ENCODE measurements around the gene ANKS4B. TPM values are rescaled to one million over a fixed set of nuclear protein-coding genes. Genes with fewer than 3 reads are reported as not detected.

ANKS4B gene
- total and polyA plus RNA-seq, 7 experiments from 2014 or later, result not detected

DNA sequence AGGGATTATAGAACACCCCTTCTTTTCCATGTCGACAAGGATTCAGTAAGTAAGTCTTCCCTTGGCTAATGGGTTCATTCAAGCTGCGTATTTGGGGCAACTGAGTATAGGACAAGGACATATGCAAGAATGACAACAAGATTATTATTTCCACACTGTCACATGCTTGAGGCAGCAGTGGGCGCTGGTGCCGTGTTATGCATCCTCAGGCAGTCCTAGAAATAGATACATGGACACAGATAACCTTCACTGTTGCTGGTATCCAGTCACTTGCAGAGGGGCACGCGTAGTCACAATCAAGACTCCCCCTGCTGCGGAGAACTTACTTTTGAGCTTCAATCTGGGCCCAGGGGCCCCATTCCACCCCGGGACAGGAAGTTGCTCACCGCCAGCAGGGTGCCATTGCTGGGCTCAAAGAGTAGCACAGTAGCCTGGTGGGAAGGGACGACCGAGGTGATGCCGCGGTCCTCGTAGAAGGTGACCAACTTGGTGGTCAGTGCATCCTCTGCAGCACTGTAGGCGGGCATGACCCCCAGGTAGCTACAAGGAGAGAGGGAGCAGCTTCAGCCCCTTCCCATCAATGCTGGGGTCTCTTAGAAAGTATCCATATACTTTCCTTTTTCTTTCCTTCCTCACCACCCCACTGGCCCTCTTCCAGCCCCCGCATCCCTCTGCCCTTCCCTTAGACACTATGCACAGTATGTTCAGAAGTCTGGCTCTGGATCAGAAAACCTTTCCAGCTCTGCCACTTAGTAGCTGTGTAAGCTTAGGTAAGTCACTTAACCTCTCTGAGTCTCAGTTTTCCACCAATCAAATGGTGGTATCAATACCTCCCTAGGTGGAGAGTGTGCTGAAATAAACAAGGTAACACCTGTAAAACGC is 43.8 kb downstream of the ANKS4B start:
- peaks cover 0 to 10% of the 10 kb centered on the region in 2 donors for H3K27me3 ChIP-seq (ENCODE audit: control insufficient read depth in 2 of 2, insufficient read depth in 2 of 2, low read length in 2 of 2)
- no peak overlapping the region for H3K4me3 ChIP-seq (ENCODE audit: low read length)
- intact Hi-C loops (cut with micrococcal nuclease), result no loop called here
- H3K4me1 ChIP-seq (ENCODE audit: control insufficient read depth in 2 of 2, insufficient read depth in 2 of 2, low read length in 2 of 2), result no peaks in the 10 kb centered on the region
- DNase-seq (no peak), ATAC-seq (no peak)
- Mint-ChIP-seq H3K4me3 (peak overlapping the region in 4 of 10 donors; percentile 24 to 63 (median 46)), H3K27me3 (peaks cover 57 to 75% (median 65%) of the 10 kb centered on the region in 5 donors), H3K36me3 (no peaks in the 10 kb centered on the region), H3K4me1 (peaks cover 0 to 7% (median 5%) of the 10 kb centered on the region in 7 donors), H3K27ac (no peak overlapping the region), H3K9me3 (peaks cover 0 to 8% (median 4%) of the 10 kb centered on the region in 11 donors)
- POLR2A ChIA-PET, result no interaction called here
- no peak overlapping the region for H3K27ac ChIP-seq (ENCODE audit: low read depth, low read length)
- no peaks in the 10 kb centered on the region for H3K9me3 ChIP-seq (ENCODE audit: control insufficient read depth in 2 of 3, low read length in 3 of 3)
- H3K36me3 ChIP-seq (ENCODE audit: control insufficient read depth in 2 of 3, insufficient read depth in 3 of 3, low read length in 3 of 3), result no peaks in the 10 kb centered on the region
- CTCF ChIA-PET, result no interaction called here

- intact Hi-C loops (cut with micrococcal nuclease), result loop anchor here (1.0 to 2.0 kb wide), 3 partner anchors 89 to 429 kb away; partner anchors contain the start of gene LDAF1 (in 1 of the 2)
- ATAC-seq (peak; percentile 83), DNase-seq (peak in 7 of 9 donors; percentile 10 to 56 (median 17))
- H3K4me1 ChIP-seq (ENCODE audit: control insufficient read depth in 2 of 2, insufficient read depth in 2 of 2, low read length in 2 of 2), result no peaks in the 10 kb centered on the region
- H3K36me3 ChIP-seq (ENCODE audit: control insufficient read depth in 2 of 3, insufficient read depth in 3 of 3, low read length in 3 of 3), result no peaks in the 10 kb centered on the region
- H3K27me3 Mint-ChIP-seq, result peaks cover 60 to 78% (median 66%) of the 10 kb centered on the region in 5 donors
- H3K27ac Mint-ChIP-seq, result no peak within 1 kb of the TSS
- H3K9me3 Mint-ChIP-seq, result peaks cover 0 to 8% (median 4%) of the 10 kb centered on the region in 11 donors
- no peak within 1 kb of the TSS for H3K4me3 ChIP-seq (ENCODE audit: low read length)
- H3K27me3 ChIP-seq (ENCODE audit: control insufficient read depth in 2 of 2, insufficient read depth in 2 of 2, low read length in 2 of 2), result peaks cover 0 to 10% of the 10 kb centered on the region in 2 donors
- no peaks in the 10 kb centered on the region for H3K9me3 ChIP-seq (ENCODE audit: control insufficient read depth in 2 of 3, low read length in 3 of 3)
- peaks cover 0 to 7% (median 5%) of the 10 kb centered on the region in 7 donors for H3K4me1 Mint-ChIP-seq
- no peaks in the 10 kb centered on the region for H3K36me3 Mint-ChIP-seq
- ChIA-PET POLR2A (no interaction called here), CTCF (no interaction called here)
- no peak within 1 kb of the TSS for H3K27ac ChIP-seq (ENCODE audit: low read depth, low read length)
- peak within 1 kb of the TSS in 8 of 10 donors; percentile 24 to 69 (median 50) for H3K4me3 Mint-ChIP-seq
Observed at GRCh38 chr16:21277927-21278706, 44.6 kb downstream of the ANKS4B start, which contains the start of gene CRYM. TSS of gene CRYM (minus strand) at chr16:21278290. CDS start at chr16:21278251, 39 bp downstream.

DNA sequence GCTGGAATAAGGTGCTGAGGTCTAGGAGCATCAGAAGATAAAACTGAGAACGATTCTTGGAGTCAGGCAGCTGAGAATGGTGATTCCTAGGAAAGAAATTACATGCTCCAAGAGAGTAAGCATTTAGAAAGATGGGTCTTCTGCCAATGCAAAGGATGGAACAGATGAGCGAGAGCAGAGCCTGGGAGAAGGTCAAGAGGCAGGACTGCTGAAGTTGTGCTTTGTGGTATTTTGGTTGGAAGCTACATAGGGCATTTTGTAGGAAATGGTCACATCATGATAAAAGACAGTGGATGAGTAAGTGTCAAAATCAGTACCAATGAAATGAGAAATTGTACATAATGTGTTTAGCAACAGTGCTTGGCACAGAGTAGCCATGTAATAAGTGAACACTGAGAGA is 46.0 kb downstream of the ANKS4B start:
- ChIA-PET POLR2A (no interaction called here), CTCF (no interaction called here)
- peaks cover 63 to 81% (median 68%) of the 10 kb centered on the region in 5 donors for H3K27me3 Mint-ChIP-seq
- no peak overlapping the region for H3K4me3 ChIP-seq (ENCODE audit: low read length)
- H3K36me3 Mint-ChIP-seq, result peaks cover 0 to 6% (median 0%) of the 10 kb centered on the region in 5 donors
- DNase-seq (no peak), ATAC-seq (no peak)
- H3K27ac ChIP-seq (ENCODE audit: low read depth, low read length), result no peak overlapping the region
- H3K27ac Mint-ChIP-seq, result no peak overlapping the region
- H3K4me1 ChIP-seq (ENCODE audit: control insufficient read depth in 2 of 2, insufficient read depth in 2 of 2, low read length in 2 of 2), result no peaks in the 10 kb centered on the region
- peaks cover 0 to 15% (median 5%) of the 10 kb centered on the region in 11 donors for H3K9me3 Mint-ChIP-seq
- no peak overlapping the region for H3K4me3 Mint-ChIP-seq
- peaks cover 5 to 14% (median 8%) of the 10 kb centered on the region in 7 donors for H3K4me1 Mint-ChIP-seq
- peaks cover 0 to 10% of the 10 kb centered on the region in 2 donors for H3K27me3 ChIP-seq (ENCODE audit: control insufficient read depth in 2 of 2, insufficient read depth in 2 of 2, low read length in 2 of 2)
- H3K36me3 ChIP-seq (ENCODE audit: control insufficient read depth in 2 of 3, insufficient read depth in 3 of 3, low read length in 3 of 3), result no peaks in the 10 kb centered on the region
- intact Hi-C loops (cut with micrococcal nuclease), result loop anchor here (2.0 kb wide), 2 partner anchors 91 to 431 kb away; no protein-coding TSS in a partner anchor
- no peaks in the 10 kb centered on the region for H3K9me3 ChIP-seq (ENCODE audit: control insufficient read depth in 2 of 3, low read length in 3 of 3)

- Mint-ChIP-seq H3K4me1 (peaks cover 6 to 15% (median 9%) of the 10 kb centered on the region in 7 donors), H3K36me3 (peaks cover 0 to 7% (median 0%) of the 10 kb centered on the region in 5 donors), H3K27ac (no peak overlapping the region), H3K9me3 (peaks cover 0 to 23% (median 5%) of the 10 kb centered on the region in 11 donors), H3K4me3 (no peak overlapping the region), H3K27me3 (peaks cover 52 to 72% (median 67%) of the 10 kb centered on the region in 5 donors)
- H3K27me3 ChIP-seq (ENCODE audit: control insufficient read depth in 2 of 2, insufficient read depth in 2 of 2, low read length in 2 of 2), result peaks cover 0 to 5% of the 10 kb centered on the region in 2 donors
- no peaks in the 10 kb centered on the region for H3K4me1 ChIP-seq (ENCODE audit: control insufficient read depth in 2 of 2, insufficient read depth in 2 of 2, low read length in 2 of 2)
- H3K27ac ChIP-seq (ENCODE audit: low read depth, low read length), result no peak overlapping the region
- DNase-seq (no peak), ATAC-seq (no peak)
- ChIA-PET CTCF (no interaction called here), POLR2A (no interaction called here)
- H3K4me3 ChIP-seq (ENCODE audit: low read length), result no peak overlapping the region
- intact Hi-C loops (cut with micrococcal nuclease), result no loop called here
- H3K9me3 ChIP-seq (ENCODE audit: control insufficient read depth in 2 of 3, low read length in 3 of 3), result no peaks in the 10 kb centered on the region
- no peaks in the 10 kb centered on the region for H3K36me3 ChIP-seq (ENCODE audit: control insufficient read depth in 2 of 3, insufficient read depth in 3 of 3, low read length in 3 of 3)
Observed at GRCh38 chr16:21281698-21282389, 48.3 kb downstream of the ANKS4B start.

GRCh38 chr16:21283521-21284289 is 50.2 kb downstream of the ANKS4B start:
- ChIA-PET CTCF (no interaction called here), POLR2A (no interaction called here)
- intact Hi-C loops (cut with micrococcal nuclease), result no loop called here
- H3K27ac ChIP-seq (ENCODE audit: low read depth, low read length), result no peak overlapping the region
- peaks cover 0 to 8% of the 10 kb centered on the region in 2 donors for H3K27me3 ChIP-seq (ENCODE audit: control insufficient read depth in 2 of 2, insufficient read depth in 2 of 2, low read length in 2 of 2)
- Mint-ChIP-seq H3K36me3 (peaks cover 0 to 7% (median 0%) of the 10 kb centered on the region in 5 donors), H3K27ac (no peak overlapping the region), H3K4me1 (peaks cover 3 to 10% (median 8%) of the 10 kb centered on the region in 7 donors), H3K4me3 (peak overlapping the region in 5 of 10 donors; percentile 21 to 47 (median 27)), H3K9me3 (peaks cover 0 to 27% (median 5%) of the 10 kb centered on the region in 11 donors), H3K27me3 (peaks cover 52 to 72% (median 66%) of the 10 kb centered on the region in 5 donors)
- DNase-seq (no peak), ATAC-seq (peak; percentile 37)
- no peak overlapping the region for H3K4me3 ChIP-seq (ENCODE audit: low read length)
- no peaks in the 10 kb centered on the region for H3K9me3 ChIP-seq (ENCODE audit: control insufficient read depth in 2 of 3, low read length in 3 of 3)
- no peaks in the 10 kb centered on the region for H3K4me1 ChIP-seq (ENCODE audit: control insufficient read depth in 2 of 2, insufficient read depth in 2 of 2, low read length in 2 of 2)
- H3K36me3 ChIP-seq (ENCODE audit: control insufficient read depth in 2 of 3, insufficient read depth in 3 of 3, low read length in 3 of 3), result no peaks in the 10 kb centered on the region
